HG03097 (cell line): ENCODE measurements around the gene SDK2.

Source experiments
- ATAC-seq: cut with Tn5 transposase; IDR thresholded peaks from one replicate; pipeline ENCODE4 v1.9.1; 2021; ENCODE audit not compliant: unreplicated experiment, low FRiP score

The SDK2 gene

GRCh38 chr17:73431401-73432205, 212.6 kb downstream of the SDK2 start:
- ATAC-seq = no peak

- no peak for ATAC-seq
Observed at GRCh38 chr17:73430848-73431247, 213.4 kb downstream of the SDK2 start.

GRCh38 chr17:73430165-73430680, 214.0 kb downstream of the SDK2 start:
- no peak for ATAC-seq

- peak; percentile 74 for ATAC-seq
Observed at GRCh38 chr17:73429440-73430164, 214.6 kb downstream of the SDK2 start.

GRCh38 chr17:73427198-73427597, 217.0 kb downstream of the SDK2 start:
- no peak for ATAC-seq

GRCh38 chr17:73424571-73424970, 219.7 kb downstream of the SDK2 start:
- no peak for ATAC-seq

GRCh38 chr17:73423806-73424205, 220.4 kb downstream of the SDK2 start:
- ATAC-seq = no peak

GRCh38 chr17:73423159-73423715, 221.0 kb downstream of the SDK2 start:
- ATAC-seq = no peak

GRCh38 chr17:73422121-73422520, 222.1 kb downstream of the SDK2 start:
- ATAC-seq = no peak

- no peak for ATAC-seq
Observed at GRCh38 chr17:73420897-73421296, 223.3 kb downstream of the SDK2 start.

GRCh38 chr17:73419881-73420280, 224.4 kb downstream of the SDK2 start:
- no peak for ATAC-seq

- ATAC-seq = no peak
Observed at GRCh38 chr17:73419051-73419450, 225.2 kb downstream of the SDK2 start.

- ATAC-seq = no peak
Observed at GRCh38 chr17:73415782-73416181, 228.5 kb downstream of the SDK2 start.

GRCh38 chr17:73414171-73414955, 229.9 kb downstream of the SDK2 start:
- no peak for ATAC-seq

- no peak for ATAC-seq
Observed at GRCh38 chr17:73412914-73413313, 231.3 kb downstream of the SDK2 start.

- no peak for ATAC-seq
Observed at GRCh38 chr17:73411313-73411747, 232.9 kb downstream of the SDK2 start.

- no peak for ATAC-seq
Observed at GRCh38 chr17:73410586-73411312, 233.5 kb downstream of the SDK2 start.

GRCh38 chr17:73404246-73404645, 240.0 kb downstream of the SDK2 start:
- ATAC-seq = no peak

- no peak for ATAC-seq
Observed at GRCh38 chr17:73402466-73402865, 241.8 kb downstream of the SDK2 start.

- no peak for ATAC-seq
Observed at GRCh38 chr17:73401911-73402310, 242.3 kb downstream of the SDK2 start.
